Tibial artery (tissue), 4 donors: Measurements from ENCODE around the gene PTRH2.
A peak's percentile ranks its signal among the peaks of the same experiment; 100 is the strongest.

Experiments
- DNase-seq, 2 donors: peaks; one replicate each; pipeline ENCODE4 v3.0.0-alpha.2; 2019
- H3K27ac ChIP-seq, 2 donors: fragments of 200-600 bp; sonication (generic) in 1 of 2; 1 replicate in 1 of 2; 2 replicates in 1 of 2; pipeline ENCODE4 v1.5.1; 2018 to 2019; ENCODE audit warnings: mild to moderate bottlenecking in 1 of 2
- H3K27me3 ChIP-seq, 2 donors: fragments of 200-600 bp; sonication (generic) in 1 of 2; one replicate each; pipeline versions ENCODE4 v1.5.1 to v1.6.0; 2016 to 2019
- H3K36me3 ChIP-seq, 3 donors: fragments of 200-600 bp; sonication (generic) in 2 of 3; one replicate each; pipeline ENCODE4 v1.5.1; 2016 to 2019; ENCODE audit warnings: mild to moderate bottlenecking in 2 of 3
- H3K4me1 ChIP-seq, 4 donors: fragments of 200-600 bp; sonication (generic) in 2 of 4; 1 replicate in 3 of 4; 2 replicates in 1 of 4; pipeline ENCODE4 v1.5.1; 2016 to 2019
- H3K4me3 ChIP-seq, 2 donors: fragments of 200-600 bp; sonication (generic) in 1 of 2; 1 replicate in 1 of 2; 2 replicates in 1 of 2; pipeline ENCODE4 v1.5.1; 2018 to 2019; ENCODE audit warnings: mild to moderate bottlenecking in 2 of 2
- H3K9me3 ChIP-seq, 3 donors: fragments of 200-600 bp; sonication (generic) in 1 of 3; one replicate each; pipeline ENCODE4 v1.5.1; 2016 to 2019
- intact Hi-C: fragments of 100-400 bp; cut with DNase I; formaldehyde crosslinking; loops from one replicate; pipeline ENCODE4 v1.15.0; 2023; ENCODE audit warnings: low total_unique reads
- TF ChIP-seq, protein P1 (sequence below), 2 experiments: fragments of 200-600 bp in 1 of 2; fragments of 450-650 bp in 1 of 2; IDR thresholded peaks; one replicate each; pipeline ENCODE4 v1.5.1; 2017 to 2019; ENCODE audit warnings: antibody characterized with exemption in 2 of 2, mild to moderate bottlenecking in 1 of 2, moderate library complexity in 1 of 2

Gene PTRH2

DNA sequence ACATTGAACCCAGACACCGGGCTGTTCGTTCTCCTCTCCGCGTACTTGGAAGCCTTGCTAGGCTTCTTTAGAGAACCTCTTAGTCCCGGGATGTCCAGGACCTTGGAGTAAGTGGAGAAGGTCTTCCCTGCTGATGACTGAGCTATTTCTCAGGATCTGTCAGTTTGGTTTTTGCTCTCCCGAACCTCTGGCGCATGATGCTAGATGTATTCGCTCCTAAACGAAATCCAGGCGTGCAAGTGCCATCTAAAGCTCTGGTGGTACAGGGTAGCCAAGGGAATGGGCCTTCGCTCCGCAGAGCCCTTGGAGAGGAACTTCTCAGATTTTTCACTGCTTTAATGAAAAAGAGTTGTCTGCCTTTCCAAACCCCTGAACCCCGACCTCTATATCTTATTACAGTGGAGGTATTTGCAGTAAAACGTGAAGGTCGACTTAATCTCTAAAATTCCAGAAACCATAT, 771 bp upstream of the PTRH2 start:
- H3K4me3 ChIP-seq: peak overlapping the region; percentile 65 to 78
- peak overlapping the region; percentile 88 to 89 for H3K27ac ChIP-seq
- intact Hi-C loops: loop anchor here (2.0 kb wide), 1 partner anchor 89 kb away; the partner anchor contains the start of gene CLTC
- no peaks in the 10 kb centered on the region for H3K27me3 ChIP-seq
- DNase-seq: no peak
- TF ChIP-seq, protein P1, sequence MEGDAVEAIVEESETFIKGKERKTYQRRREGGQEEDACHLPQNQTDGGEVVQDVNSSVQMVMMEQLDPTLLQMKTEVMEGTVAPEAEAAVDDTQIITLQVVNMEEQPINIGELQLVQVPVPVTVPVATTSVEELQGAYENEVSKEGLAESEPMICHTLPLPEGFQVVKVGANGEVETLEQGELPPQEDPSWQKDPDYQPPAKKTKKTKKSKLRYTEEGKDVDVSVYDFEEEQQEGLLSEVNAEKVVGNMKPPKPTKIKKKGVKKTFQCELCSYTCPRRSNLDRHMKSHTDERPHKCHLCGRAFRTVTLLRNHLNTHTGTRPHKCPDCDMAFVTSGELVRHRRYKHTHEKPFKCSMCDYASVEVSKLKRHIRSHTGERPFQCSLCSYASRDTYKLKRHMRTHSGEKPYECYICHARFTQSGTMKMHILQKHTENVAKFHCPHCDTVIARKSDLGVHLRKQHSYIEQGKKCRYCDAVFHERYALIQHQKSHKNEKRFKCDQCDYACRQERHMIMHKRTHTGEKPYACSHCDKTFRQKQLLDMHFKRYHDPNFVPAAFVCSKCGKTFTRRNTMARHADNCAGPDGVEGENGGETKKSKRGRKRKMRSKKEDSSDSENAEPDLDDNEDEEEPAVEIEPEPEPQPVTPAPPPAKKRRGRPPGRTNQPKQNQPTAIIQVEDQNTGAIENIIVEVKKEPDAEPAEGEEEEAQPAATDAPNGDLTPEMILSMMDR (IDR thresholded peaks at IDR 0.05): no peak
- H3K36me3 ChIP-seq: no peaks in the 10 kb centered on the region
- no peaks in the 10 kb centered on the region for H3K9me3 ChIP-seq
- H3K4me1 ChIP-seq: peaks cover 6 to 38% (median 20%) of the 10 kb centered on the region in 4 donors

DNA sequence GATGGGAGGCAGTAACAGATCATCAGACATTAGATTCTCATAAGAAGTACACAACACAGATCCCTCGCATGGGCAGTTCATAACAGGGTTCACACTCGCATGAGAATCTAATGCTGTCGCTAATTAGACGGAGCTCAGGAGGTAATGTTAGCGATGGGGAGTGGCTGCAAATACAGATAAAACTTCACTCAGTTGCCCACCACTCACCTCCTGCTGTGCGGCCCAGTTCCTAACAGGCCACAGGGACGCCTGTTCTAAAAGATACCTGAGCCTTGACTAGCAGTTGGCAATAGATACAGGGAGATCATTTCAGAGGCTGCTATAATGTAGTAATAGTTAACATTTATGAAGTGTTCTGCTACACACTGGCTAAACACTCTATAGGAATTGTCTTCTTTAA, 4.9 kb downstream of the PTRH2 start:
- Histone ChIP-seq H3K4me3 (no peak overlapping the region), H3K4me1 (peaks cover 0 to 15% (median 9%) of the 10 kb centered on the region in 4 donors), H3K27me3 (no peaks in the 10 kb centered on the region), H3K27ac (no peak overlapping the region), H3K9me3 (no peaks in the 10 kb centered on the region), H3K36me3 (peaks cover 19 to 30% (median 25%) of the 10 kb centered on the region in 3 donors)
- intact Hi-C loops: no loop called here
- TF ChIP-seq, protein P1 (IDR thresholded peaks at IDR 0.05): no peak
- DNase-seq: no peak

DNA sequence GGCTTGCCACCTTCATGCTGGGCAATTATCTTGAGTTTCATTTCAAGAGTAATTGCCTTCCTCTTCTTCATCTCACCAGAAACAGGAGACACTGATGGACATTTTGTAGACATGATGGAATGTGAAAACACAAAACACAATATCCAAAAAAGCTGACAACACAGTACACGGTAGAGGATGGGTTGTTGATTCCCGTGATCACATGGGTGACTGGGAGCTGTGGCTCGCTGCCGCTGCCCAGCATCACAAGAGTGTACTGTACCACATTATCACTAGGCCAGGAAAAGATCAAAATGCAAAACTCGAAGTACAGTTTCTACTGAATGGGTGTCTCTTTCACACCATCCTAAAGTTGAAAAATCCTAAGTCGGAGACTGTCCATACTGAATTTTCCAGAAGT, 7.4 kb downstream of the PTRH2 start:
- Histone ChIP-seq H3K9me3 (no peaks in the 10 kb centered on the region), H3K4me3 (no peak overlapping the region), H3K4me1 (no peaks in the 10 kb centered on the region), H3K27ac (no peak overlapping the region), H3K27me3 (no peaks in the 10 kb centered on the region), H3K36me3 (peaks cover 31 to 54% (median 48%) of the 10 kb centered on the region in 3 donors)
- no peak for DNase-seq
- TF ChIP-seq, protein P1 (IDR thresholded peaks at IDR 0.05): no peak
- intact Hi-C loops: no loop called here

DNA sequence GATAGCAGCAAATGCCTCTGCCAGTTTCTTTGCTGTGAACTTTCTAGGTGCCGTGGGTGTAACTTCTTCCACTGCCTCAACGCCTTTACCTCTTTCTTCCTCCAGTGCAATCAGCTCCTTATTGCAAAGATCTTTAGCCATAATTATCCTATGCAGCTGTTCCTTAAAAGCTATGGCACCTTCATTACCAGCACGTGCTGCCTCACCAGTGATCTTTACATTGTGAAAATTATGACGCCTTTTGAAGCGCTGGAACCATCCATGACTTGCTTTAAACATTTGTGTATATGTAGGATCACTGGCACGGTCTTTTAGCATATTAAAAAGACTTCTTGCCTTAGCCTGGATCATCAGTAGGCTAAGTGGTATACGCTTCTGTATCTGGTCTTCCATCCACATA, 8.0 kb downstream of the PTRH2 start:
- intact Hi-C loops: no loop called here
- Histone ChIP-seq H3K27me3 (no peaks in the 10 kb centered on the region), H3K27ac (no peak overlapping the region), H3K36me3 (peaks cover 36 to 60% (median 54%) of the 10 kb centered on the region in 3 donors), H3K4me3 (no peak overlapping the region), H3K4me1 (no peaks in the 10 kb centered on the region), H3K9me3 (no peaks in the 10 kb centered on the region)
- DNase-seq: no peak
- TF ChIP-seq, protein P1 (IDR thresholded peaks at IDR 0.05): no peak

DNA sequence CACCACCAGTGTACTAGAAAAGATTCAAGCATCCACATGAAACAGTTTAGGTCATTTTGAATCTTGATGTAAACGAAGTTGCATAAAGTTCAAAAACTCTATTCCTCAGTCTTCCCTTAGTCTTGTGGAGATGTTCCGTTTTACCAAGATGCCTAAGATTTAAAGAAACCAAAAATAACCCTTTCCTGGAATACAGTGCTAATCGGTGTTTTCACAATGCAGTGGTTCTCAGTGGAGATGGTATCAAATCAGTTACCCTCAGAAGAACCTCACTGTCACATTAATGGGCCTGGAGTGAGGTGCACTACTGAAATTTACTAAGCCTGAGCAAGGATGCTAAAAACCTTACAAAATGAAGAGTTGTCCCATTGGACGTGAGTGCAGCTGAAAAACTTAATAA, 9.1 kb downstream of the PTRH2 start:
- H3K4me1 ChIP-seq: no peaks in the 10 kb centered on the region
- peaks cover 45 to 70% (median 63%) of the 10 kb centered on the region in 3 donors for H3K36me3 ChIP-seq
- TF ChIP-seq, protein P1 (IDR thresholded peaks at IDR 0.05): no peak

More for the DNA sequence above, 9.1 kb downstream of the PTRH2 start:
- no peak overlapping the region for H3K4me3 ChIP-seq
- H3K27ac ChIP-seq: no peak overlapping the region
- intact Hi-C loops: no loop called here
- DNase-seq: no peak
- no peaks in the 10 kb centered on the region for H3K27me3 ChIP-seq
- no peaks in the 10 kb centered on the region for H3K9me3 ChIP-seq
